Activated T-cell treated with anti-CD3 and anti-CD28 coated beads, Interleukin-2, amount 50 U/mL, for 72 hours (primary cell): ENCODE results near the gene SPRR1A. TPM values are rescaled to one million over a fixed set of nuclear protein-coding genes. Genes with fewer than 3 reads are reported as not detected.

Experiments used
- ATAC-seq, 2 donors: fragments of 150-1000 bp; cut with Tn5 transposase; replicated peaks in 1 of 2; 2 replicates each; pipeline ENCODE4 v1.10.0; 2021; ENCODE audit warnings: moderate library complexity in 2 of 2, mild to moderate bottlenecking in 1 of 2
- DNase-seq, 2 donors: peaks; one replicate each; pipeline ENCODE4 v3.0.0; 2021 to 2022; ENCODE audit warnings: mixed read lengths in 1 of 2
- H3K27ac Mint-ChIP-seq: one replicate; pipeline ENCODE4 v1.8.0; 2022; ENCODE audit warnings: mild to moderate bottlenecking, moderate library complexity, mixed read lengths
- H3K27me3 Mint-ChIP-seq: one replicate; pipeline ENCODE4 v1.8.0; 2022; ENCODE audit warnings: low read depth, mixed read lengths
- H3K36me3 Mint-ChIP-seq, 2 donors: one replicate each; pipeline ENCODE4 v1.8.0; 2022; ENCODE audit warnings: mixed read lengths in 2 of 2, mild to moderate bottlenecking in 1 of 2; ENCODE audit not compliant: insufficient read depth in 2 of 2
- H3K4me1 Mint-ChIP-seq: one replicate; pipeline ENCODE4 v1.8.0; 2022; ENCODE audit warnings: low read depth, mixed read lengths
- H3K4me3 Mint-ChIP-seq, 2 donors: one replicate each; pipeline ENCODE4 v1.8.0; 2022; ENCODE audit warnings: mild to moderate bottlenecking in 2 of 2, mixed read lengths in 2 of 2, moderate library complexity in 2 of 2
- H3K9me3 Mint-ChIP-seq, 2 donors: one replicate each; pipeline ENCODE4 v1.8.0; 2022; ENCODE audit warnings: mixed read lengths in 2 of 2
- total RNA-seq, 2 donors: library from RNA; stranded (reverse); gene quantifications; one replicate each; pipeline ENCODE4 v1.2.3, GENCODE V29; 2022

The SPRR1A gene, protein sequence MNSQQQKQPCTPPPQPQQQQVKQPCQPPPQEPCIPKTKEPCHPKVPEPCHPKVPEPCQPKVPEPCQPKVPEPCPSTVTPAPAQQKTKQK
- not detected for total RNA-seq

DNA sequence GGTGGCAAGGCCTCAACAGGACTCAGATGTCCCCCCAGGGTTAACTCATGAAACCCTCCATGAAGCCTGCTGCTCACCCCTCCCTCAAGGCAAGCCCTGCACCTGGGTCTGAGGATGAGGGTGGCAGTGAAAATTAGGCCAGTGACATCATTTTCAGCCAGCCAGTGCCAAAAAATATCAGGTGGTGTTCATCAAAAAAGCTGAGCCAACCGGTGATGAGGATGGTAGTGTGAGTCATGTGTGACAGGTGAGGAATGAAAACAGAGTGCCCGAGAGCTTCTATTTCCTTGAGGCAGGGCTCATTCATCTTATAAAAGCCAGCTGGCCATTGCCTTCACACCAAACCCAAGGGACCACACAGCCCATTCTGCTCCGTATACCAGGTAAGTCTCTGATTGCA lies at the start of gene SPRR1A:
SPRR1A (plus strand) TSS at position 339 of the 400 bp plus-strand sequence. CDS start 1,150 bp downstream, outside the sequence.
- no peak within 1 kb of the TSS for H3K27ac Mint-ChIP-seq
- no peaks in the 10 kb centered on the region for H3K4me1 Mint-ChIP-seq
- DNase-seq (no peak), ATAC-seq (no peak)
- H3K4me3 Mint-ChIP-seq = no peak within 1 kb of the TSS
- H3K36me3 Mint-ChIP-seq = no peaks in the 10 kb centered on the region
- no peaks in the 10 kb centered on the region for H3K9me3 Mint-ChIP-seq
- H3K27me3 Mint-ChIP-seq = peaks cover 22% of the 10 kb centered on the region

DNA sequence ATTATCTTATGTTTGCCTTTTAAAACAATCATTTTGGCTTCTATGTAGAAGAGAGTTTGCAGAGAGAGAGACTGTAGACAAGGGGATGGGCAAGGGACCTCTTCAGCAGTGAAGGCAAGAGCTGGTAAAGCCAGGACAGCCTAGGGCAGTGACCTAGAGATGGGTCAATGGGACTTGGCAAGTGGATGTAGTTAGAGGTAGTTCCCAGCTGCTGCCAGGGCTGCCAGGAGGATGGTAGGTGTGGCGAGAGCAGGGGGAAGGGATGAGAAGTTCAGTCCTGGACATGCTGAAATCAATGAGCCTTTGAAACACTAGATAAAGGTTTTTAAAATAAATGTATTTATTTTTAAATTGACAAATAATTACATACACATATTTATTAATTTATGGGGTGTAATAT lies 43.3 kb upstream of the SPRR1A start:
- no peak for DNase-seq
- no peaks in the 10 kb centered on the region for H3K9me3 Mint-ChIP-seq
- H3K4me1 Mint-ChIP-seq = no peaks in the 10 kb centered on the region
- H3K27ac Mint-ChIP-seq = no peak overlapping the region
- H3K4me3 Mint-ChIP-seq = no peak overlapping the region
- H3K36me3 Mint-ChIP-seq = peaks cover 0 to 2% of the 10 kb centered on the region in 2 donors
- ATAC-seq = no peak
- no peaks in the 10 kb centered on the region for H3K27me3 Mint-ChIP-seq

DNA sequence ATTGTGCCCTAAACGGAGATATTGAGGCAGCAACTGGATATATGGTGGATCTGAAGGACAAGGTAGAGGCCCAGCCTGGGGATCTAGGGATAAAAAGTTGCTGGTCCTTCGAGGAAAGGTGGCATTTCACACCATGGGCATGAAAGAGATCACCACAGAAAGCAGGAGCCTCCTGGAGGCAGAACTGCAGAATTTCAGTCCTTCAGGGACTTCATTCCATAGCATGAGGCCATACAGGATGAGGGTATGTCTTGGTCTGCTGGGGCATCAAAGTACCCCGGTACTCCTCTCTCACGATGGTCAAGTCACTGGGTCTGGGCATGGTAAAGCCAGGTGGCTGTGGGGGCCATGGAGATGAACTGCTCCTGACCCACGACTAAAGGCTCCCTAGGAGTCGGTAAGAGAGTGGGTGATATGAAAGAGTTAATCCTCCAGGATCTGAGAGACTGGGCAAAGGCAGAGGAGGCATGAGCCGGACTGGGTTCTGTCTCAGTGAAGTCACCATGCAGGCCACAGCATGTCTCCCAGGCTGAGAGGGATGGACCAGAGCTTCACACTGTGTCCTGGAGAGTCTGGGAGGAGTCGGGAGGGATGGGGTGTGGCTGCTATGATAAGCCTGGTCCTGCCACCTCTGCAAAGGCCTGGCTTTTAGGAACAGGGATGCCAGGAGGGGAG lies 42.7 kb upstream of the SPRR1A start:
- H3K27ac Mint-ChIP-seq = no peak overlapping the region
- H3K4me1 Mint-ChIP-seq = no peaks in the 10 kb centered on the region
- H3K4me3 Mint-ChIP-seq = no peak overlapping the region
- H3K36me3 Mint-ChIP-seq = peaks cover 0 to 2% of the 10 kb centered on the region in 2 donors
- ATAC-seq (no peak), DNase-seq (no peak)
- H3K27me3 Mint-ChIP-seq = no peaks in the 10 kb centered on the region
- H3K9me3 Mint-ChIP-seq = no peaks in the 10 kb centered on the region

DNA sequence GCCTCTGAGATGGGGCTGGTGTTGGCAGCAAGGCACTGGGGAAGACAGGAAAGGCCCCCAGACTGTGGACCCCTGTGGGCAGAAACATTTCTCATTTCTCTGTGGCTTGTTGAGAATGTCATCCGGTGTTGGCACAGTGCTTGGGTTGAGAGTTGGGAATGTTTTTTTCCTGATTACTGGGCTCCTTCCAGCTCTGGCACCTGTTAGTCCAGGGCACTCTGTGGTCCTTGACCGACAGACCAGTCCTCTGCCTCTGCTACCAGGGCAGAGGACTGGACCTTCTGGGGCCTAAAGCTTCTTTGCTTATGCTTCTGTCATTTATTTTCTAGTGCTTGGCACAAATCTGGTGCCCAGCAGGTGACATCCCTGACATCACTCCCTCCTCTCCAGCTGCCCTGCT lies 41.7 kb upstream of the SPRR1A start:
- ATAC-seq (no peak), DNase-seq (no peak)
- Mint-ChIP-seq H3K27ac (no peak overlapping the region), H3K4me3 (no peak overlapping the region), H3K27me3 (no peaks in the 10 kb centered on the region), H3K36me3 (peaks cover 0 to 2% of the 10 kb centered on the region in 2 donors), H3K9me3 (no peaks in the 10 kb centered on the region), H3K4me1 (no peaks in the 10 kb centered on the region)

DNA sequence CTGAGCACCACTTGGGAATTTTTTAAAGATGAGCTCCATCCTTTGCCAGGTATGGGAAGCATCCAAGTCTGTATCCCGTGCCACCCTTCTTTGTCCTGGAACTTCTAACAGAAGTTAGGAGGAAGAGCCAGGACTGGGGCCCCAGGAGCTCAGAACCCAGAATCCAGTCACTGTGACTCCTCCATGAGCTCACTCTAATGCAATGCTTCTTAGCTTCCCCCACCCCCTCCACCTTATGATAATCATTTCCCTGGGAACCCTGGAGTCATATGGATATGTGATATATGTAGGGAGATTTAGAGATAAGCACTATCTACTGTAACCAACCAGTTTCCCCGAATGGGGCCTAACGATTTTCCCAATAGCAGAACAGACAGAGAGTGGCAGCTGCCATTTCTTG lies 37.6 kb upstream of the SPRR1A start:
- no peaks in the 10 kb centered on the region for H3K4me1 Mint-ChIP-seq
- no peak for DNase-seq
- no peak overlapping the region for H3K27ac Mint-ChIP-seq
- no peak for ATAC-seq
- H3K27me3 Mint-ChIP-seq = no peaks in the 10 kb centered on the region
- H3K9me3 Mint-ChIP-seq = no peaks in the 10 kb centered on the region
- H3K4me3 Mint-ChIP-seq = no peak overlapping the region
- no peaks in the 10 kb centered on the region for H3K36me3 Mint-ChIP-seq

DNA sequence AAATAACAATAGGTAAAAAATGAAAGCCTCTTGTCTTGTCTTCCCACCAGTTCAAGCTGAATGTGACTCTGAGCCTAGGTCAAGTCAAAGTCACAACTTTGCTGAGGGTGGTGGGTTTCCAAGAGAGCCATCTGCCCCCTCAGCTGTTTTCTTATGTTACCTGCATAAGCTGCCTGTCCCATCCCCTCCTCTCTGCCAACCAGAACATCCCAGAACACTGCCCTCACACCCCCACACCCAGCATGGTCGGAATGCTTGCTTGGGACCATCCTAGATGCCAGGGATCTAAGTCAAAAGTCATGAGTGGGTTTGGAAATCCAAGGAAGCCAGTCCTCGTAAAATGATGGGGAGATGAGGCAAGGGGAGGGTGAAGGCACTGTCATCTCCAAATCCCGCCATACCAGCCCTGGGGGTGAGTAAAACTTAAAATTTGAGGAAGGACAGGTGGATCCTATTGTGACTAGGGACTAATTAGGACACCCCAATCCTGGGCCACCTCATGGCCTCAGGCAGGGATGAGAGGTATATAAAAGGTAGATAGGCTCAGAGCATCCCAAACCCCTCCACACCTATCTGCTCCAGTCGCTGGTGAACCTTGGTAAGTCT lies 37.1 kb upstream of the SPRR1A start, which contains the start of gene SPRR5:
SPRR5 (plus strand) TSS at position 556 of the 606 bp plus-strand sequence. CDS start 1,349 bp downstream, outside the sequence.
- Mint-ChIP-seq H3K9me3 (no peaks in the 10 kb centered on the region), H3K27me3 (no peaks in the 10 kb centered on the region), H3K4me3 (no peak within 1 kb of the TSS), H3K36me3 (no peaks in the 10 kb centered on the region), H3K4me1 (no peaks in the 10 kb centered on the region), H3K27ac (no peak within 1 kb of the TSS)
- ATAC-seq (no peak), DNase-seq (no peak)

DNA sequence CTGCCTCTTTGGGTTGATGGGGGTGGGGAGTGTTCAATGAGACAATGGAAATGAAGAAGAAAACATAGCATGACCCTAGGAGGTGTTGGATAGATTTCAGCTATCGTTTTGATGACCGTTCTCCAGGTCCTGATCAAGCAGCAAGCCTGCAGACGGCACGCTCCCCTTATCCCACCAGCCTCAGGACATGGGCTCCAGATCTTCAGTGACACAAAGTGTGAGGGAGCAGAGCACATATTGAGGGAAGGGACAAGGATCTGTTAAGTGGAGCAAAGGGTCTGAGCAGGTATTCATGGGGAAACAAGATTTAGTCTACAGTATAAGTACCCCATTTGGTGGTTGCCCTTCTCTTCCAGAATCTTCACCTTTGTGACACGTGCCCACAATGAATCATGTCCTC lies 32.2 kb upstream of the SPRR1A start:
- no peak for ATAC-seq
- no peak overlapping the region for H3K27ac Mint-ChIP-seq
- H3K9me3 Mint-ChIP-seq = no peaks in the 10 kb centered on the region
- H3K36me3 Mint-ChIP-seq = no peaks in the 10 kb centered on the region
- H3K4me3 Mint-ChIP-seq = no peak overlapping the region
- H3K4me1 Mint-ChIP-seq = no peaks in the 10 kb centered on the region
- no peak for DNase-seq
- H3K27me3 Mint-ChIP-seq = no peaks in the 10 kb centered on the region

DNA sequence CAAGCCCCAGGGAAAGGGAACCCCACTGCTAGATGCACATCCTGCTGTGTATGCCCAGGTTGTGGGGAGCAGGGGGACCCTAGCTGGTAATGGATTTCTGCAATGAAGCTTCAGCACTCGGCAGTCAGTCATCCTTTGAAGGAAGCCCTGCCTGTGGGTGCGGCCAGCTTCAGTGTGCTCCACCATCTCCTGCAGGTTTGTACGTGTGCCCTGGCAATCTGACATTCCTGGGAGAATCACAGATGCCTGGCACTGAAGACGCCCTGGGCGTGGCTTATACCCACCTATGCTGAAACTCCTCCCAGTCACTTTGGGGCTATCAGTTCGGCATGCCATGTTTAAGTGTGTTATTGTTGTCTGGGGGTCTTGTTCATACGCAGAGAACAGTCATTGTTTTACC lies 30.1 kb upstream of the SPRR1A start:
- DNase-seq (no peak), ATAC-seq (no peak)
- Mint-ChIP-seq H3K4me1 (no peaks in the 10 kb centered on the region), H3K27ac (no peak overlapping the region), H3K4me3 (no peak overlapping the region), H3K36me3 (no peaks in the 10 kb centered on the region), H3K9me3 (no peaks in the 10 kb centered on the region), H3K27me3 (no peaks in the 10 kb centered on the region)

DNA sequence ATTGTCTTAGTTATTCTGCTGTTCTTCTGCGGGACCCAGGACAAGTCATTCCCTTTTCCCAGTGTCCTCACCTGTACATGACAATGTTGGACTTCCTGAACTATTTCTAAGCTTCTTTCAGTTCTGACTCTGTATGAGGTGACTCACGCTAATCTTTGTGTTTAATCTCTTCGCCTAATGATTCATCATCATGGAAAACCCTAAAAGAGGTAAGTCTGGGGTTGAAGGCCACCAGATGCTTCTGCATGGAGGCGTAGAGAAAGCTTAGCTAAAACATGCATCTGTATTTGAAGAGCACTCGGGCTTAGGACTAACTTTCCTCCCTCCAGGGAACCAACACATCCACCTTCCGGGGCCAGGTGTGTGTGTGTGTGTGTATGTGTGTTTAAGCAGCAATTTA lies 29.4 kb upstream of the SPRR1A start:
- H3K4me3 Mint-ChIP-seq = no peak overlapping the region
- DNase-seq (no peak), ATAC-seq (no peak)
- no peaks in the 10 kb centered on the region for H3K4me1 Mint-ChIP-seq
- no peaks in the 10 kb centered on the region for H3K36me3 Mint-ChIP-seq
- no peaks in the 10 kb centered on the region for H3K27me3 Mint-ChIP-seq
- no peak overlapping the region for H3K27ac Mint-ChIP-seq
- H3K9me3 Mint-ChIP-seq = no peaks in the 10 kb centered on the region

DNA sequence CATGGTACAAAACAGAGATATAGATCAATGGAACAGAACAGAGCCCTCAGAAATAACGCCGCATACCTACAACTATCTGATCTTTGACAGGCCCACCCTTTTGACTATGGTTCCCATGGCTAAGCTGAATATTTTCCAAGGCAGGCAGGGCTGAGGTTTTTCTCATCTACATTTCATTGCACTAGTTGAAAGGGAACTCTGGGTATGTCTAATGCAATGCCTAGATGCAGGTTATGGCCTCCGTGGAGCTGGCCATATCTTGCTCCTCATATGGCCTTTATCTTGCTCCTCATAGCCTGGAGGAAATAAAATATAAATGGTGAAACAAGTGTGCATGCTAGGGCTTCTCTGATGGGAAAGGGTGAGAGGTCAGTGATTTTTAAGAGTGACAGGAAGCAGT lies 26.3 kb upstream of the SPRR1A start:
- no peaks in the 10 kb centered on the region for H3K9me3 Mint-ChIP-seq
- H3K36me3 Mint-ChIP-seq = no peaks in the 10 kb centered on the region
- no peaks in the 10 kb centered on the region for H3K4me1 Mint-ChIP-seq
- H3K4me3 Mint-ChIP-seq = no peak overlapping the region
- no peaks in the 10 kb centered on the region for H3K27me3 Mint-ChIP-seq
- no peak for DNase-seq
- no peak for ATAC-seq
- H3K27ac Mint-ChIP-seq = no peak overlapping the region

DNA sequence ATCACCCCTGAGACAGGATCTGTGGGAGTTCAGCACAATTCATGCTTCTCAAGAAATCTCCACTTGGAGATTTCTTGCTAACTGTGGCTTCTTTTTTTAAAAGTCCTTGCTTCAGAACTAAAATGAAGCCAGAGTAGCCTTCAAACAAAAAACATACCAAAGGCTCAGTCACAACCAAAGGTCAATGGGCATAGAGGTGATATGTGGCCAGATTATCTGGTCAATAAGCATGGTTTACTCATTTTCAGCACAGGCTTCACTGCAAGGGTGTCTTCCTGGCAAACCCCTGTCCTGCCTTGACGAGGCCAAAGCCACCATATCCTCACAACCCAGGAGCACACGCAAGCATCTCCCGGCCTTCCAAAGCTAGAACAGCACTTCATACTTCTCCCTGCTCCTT lies 24.6 kb upstream of the SPRR1A start:
- Mint-ChIP-seq H3K36me3 (no peaks in the 10 kb centered on the region), H3K4me3 (no peak overlapping the region), H3K27me3 (no peaks in the 10 kb centered on the region), H3K9me3 (no peaks in the 10 kb centered on the region), H3K4me1 (no peaks in the 10 kb centered on the region), H3K27ac (no peak overlapping the region)
- ATAC-seq (no peak), DNase-seq (no peak)

DNA sequence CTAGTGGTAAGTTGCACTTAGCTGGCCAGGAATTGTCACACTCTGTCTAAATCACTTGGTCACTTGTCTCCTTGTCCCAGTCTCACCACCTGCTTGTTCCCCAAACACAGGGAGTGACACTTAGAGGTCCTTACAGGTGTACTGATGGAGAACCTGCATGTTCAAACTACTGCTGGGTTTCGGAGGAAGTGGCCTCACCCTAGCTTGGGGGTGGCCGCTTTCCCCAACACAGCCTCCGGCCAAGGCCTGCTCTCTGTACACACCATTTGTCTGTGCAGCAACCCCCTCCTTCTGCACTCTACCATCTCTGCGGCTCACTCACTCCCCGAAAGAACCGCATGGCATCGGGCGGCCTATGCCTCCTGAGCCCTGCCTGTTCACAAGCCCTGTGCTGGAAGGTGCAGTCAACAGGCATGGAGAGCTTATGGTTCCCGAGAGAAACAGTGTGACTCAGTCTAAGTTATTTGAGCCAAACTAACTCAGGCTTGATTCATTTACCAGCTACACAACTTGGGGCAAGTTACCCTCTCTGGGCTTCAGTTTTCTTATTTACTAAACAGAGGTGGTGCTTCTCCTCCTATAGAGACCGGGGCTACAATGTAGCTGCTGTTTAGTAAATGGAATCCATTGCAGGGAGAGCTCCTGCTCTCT lies 24.0 kb upstream of the SPRR1A start:
- no peaks in the 10 kb centered on the region for H3K27me3 Mint-ChIP-seq

DNA sequence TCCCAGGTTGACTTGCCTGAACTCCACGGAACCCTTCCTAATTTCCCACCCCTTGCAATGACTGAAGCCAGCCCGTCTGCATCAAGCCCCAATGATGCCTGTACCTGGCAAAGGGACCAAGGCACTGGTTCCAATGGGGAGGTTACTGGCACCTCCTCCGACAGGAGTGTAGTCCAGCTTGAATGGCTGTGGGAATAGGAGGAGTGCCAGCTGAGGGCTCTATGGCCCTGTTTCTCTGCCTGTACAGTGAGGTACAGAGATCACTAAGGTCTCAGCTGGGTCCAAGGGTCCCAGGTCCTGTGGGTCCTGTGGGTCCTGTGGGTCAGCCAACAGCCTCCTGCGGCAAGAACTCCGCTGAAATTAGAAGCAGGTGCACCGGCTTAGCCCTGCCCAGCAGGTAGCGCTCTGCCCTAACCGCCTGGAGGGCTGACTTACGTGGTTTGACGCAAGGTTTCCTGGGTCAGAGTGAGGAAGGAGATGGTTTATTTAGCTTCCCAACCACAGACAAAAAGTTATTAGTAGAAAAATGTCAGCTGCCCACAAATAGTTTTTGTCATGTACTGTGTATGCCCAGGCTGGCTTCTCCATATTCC lies 23.3 kb upstream of the SPRR1A start:
- H3K27ac Mint-ChIP-seq = no peak overlapping the region
- no peaks in the 10 kb centered on the region for H3K36me3 Mint-ChIP-seq
- ATAC-seq (no peak), DNase-seq (no peak)
- no peaks in the 10 kb centered on the region for H3K27me3 Mint-ChIP-seq
- H3K9me3 Mint-ChIP-seq = no peaks in the 10 kb centered on the region
- no peak overlapping the region for H3K4me3 Mint-ChIP-seq
- no peaks in the 10 kb centered on the region for H3K4me1 Mint-ChIP-seq

More for the DNA sequence above, 24.0 kb upstream of the SPRR1A start:
- no peak for DNase-seq
- Mint-ChIP-seq H3K4me1 (no peaks in the 10 kb centered on the region), H3K27ac (no peak overlapping the region), H3K36me3 (no peaks in the 10 kb centered on the region), H3K4me3 (no peak overlapping the region), H3K9me3 (no peaks in the 10 kb centered on the region)
- no peak for ATAC-seq
